ENCODE data around the gene MEGF8. TPM values are rescaled to one million over a fixed set of nuclear protein-coding genes. Genes with fewer than 3 reads are reported as not detected.

The MEGF8 gene
- total RNA-seq, 3 donors from 2014 or later, result 9.7 to 15.5 (median 10.8) TPM

GRCh38 chr19:42420055-42420544, 94.7 kb downstream of the MEGF8 start:
- TF ChIP-seq CTCF (IDR thresholded peaks at IDR 0.05) (peak; percentile 8 to 29 (median 27)), POLR2A (IDR thresholded peaks at IDR 0.05) (no peak), POLR2AphosphoS5 (IDR thresholded peaks at IDR 0.05) (no peak)
- Histone ChIP-seq H3K36me3 (no peaks in the 10 kb centered on the region), H3K27me3 (no peaks in the 10 kb centered on the region), H3K9me3 (no peaks in the 10 kb centered on the region), H3K4me3 (no peak overlapping the region), H3K4me1 (no peaks in the 10 kb centered on the region), H3K27ac (peak overlapping the region; percentile 21 to 77)
- intact Hi-C loops (cut with DNase I; ENCODE audit: low total_unique reads), result no loop called here
- no peak for DNase-seq (ENCODE audit: low spot score in 2 of 2)

GRCh38 chr19:42421101-42421500, 95.7 kb downstream of the MEGF8 start:
- Histone ChIP-seq H3K27ac (peak overlapping the region; percentile 75 to 77), H3K9me3 (no peaks in the 10 kb centered on the region), H3K36me3 (no peaks in the 10 kb centered on the region), H3K4me1 (no peaks in the 10 kb centered on the region), H3K4me3 (peak overlapping the region in 1 of 3 donors; percentile 31), H3K27me3 (no peaks in the 10 kb centered on the region)
- intact Hi-C loops (cut with DNase I; ENCODE audit: low total_unique reads), result no loop called here
- no peak for DNase-seq (ENCODE audit: low spot score in 2 of 2)
- TF ChIP-seq CTCF (IDR thresholded peaks at IDR 0.05), result no peak
- TF ChIP-seq POLR2A (IDR thresholded peaks at IDR 0.05), result no peak
- TF ChIP-seq POLR2AphosphoS5 (IDR thresholded peaks at IDR 0.05), result no peak

GRCh38 chr19:42421591-42422031, 96.2 kb downstream of the MEGF8 start:
- intact Hi-C loops (cut with DNase I; ENCODE audit: low total_unique reads), result no loop called here
- Histone ChIP-seq H3K4me3 (peak overlapping the region in 1 of 3 donors; percentile 84), H3K4me1 (no peaks in the 10 kb centered on the region), H3K36me3 (no peaks in the 10 kb centered on the region), H3K9me3 (no peaks in the 10 kb centered on the region), H3K27ac (peak overlapping the region; percentile 75 to 77), H3K27me3 (no peaks in the 10 kb centered on the region)
- TF ChIP-seq POLR2AphosphoS5 (IDR thresholded peaks at IDR 0.05), result peak in 1 of 3 donors; percentile 43
- no peak for TF ChIP-seq CTCF (IDR thresholded peaks at IDR 0.05)
- TF ChIP-seq POLR2A (IDR thresholded peaks at IDR 0.05), result no peak
- DNase-seq (ENCODE audit: low spot score in 2 of 2), result no peak

GRCh38 chr19:42422092-42422900, 96.9 kb downstream of the MEGF8 start:
- TF ChIP-seq POLR2AphosphoS5 (IDR thresholded peaks at IDR 0.05) (no peak), POLR2A (IDR thresholded peaks at IDR 0.05) (no peak), CTCF (IDR thresholded peaks at IDR 0.05) (no peak)
- intact Hi-C loops (cut with DNase I; ENCODE audit: low total_unique reads), result no loop called here
- H3K27ac ChIP-seq, result peak overlapping the region; percentile 73 to 75
- H3K36me3 ChIP-seq, result no peaks in the 10 kb centered on the region
- DNase-seq (ENCODE audit: low spot score in 2 of 2), result no peak
- H3K4me3 ChIP-seq, result peak overlapping the region; percentile 53 to 84 (median 72)
- H3K9me3 ChIP-seq, result no peaks in the 10 kb centered on the region
- no peaks in the 10 kb centered on the region for H3K4me1 ChIP-seq
- H3K27me3 ChIP-seq, result no peaks in the 10 kb centered on the region

- Histone ChIP-seq H3K27me3 (no peaks in the 10 kb centered on the region), H3K4me1 (no peaks in the 10 kb centered on the region), H3K4me3 (peak overlapping the region; percentile 53 to 84 (median 72)), H3K36me3 (no peaks in the 10 kb centered on the region), H3K9me3 (no peaks in the 10 kb centered on the region), H3K27ac (peak overlapping the region; percentile 73 to 75)
- TF ChIP-seq CTCF (IDR thresholded peaks at IDR 0.05) (no peak), POLR2AphosphoS5 (IDR thresholded peaks at IDR 0.05) (no peak), POLR2A (IDR thresholded peaks at IDR 0.05) (no peak)
- DNase-seq (ENCODE audit: low spot score in 2 of 2), result no peak
- intact Hi-C loops (cut with DNase I; ENCODE audit: low total_unique reads), result no loop called here
Measured at GRCh38 chr19:42422901-42423461, 97.5 kb downstream of the MEGF8 start.

Measured in breast epithelium (tissue), 4 donors.